Esophagus muscularis mucosa (tissue), 4 donors: ENCODE results near the gene DNAL1. TPM values are rescaled to one million over a fixed set of nuclear protein-coding genes. Genes with fewer than 3 reads are reported as not detected.

Experiments used
- DNase-seq: peaks from one replicate; pipeline ENCODE4 v3.0.0-alpha.2; 2017; ENCODE audit errors: extremely low spot score
- H3K27ac ChIP-seq, 4 donors: fragments of 200-600 bp; sonication (generic); replicated peaks in 1 of 4; 1 replicate in 3 of 4; 2 replicates in 1 of 4; pipeline ENCODE4 v1.5.1; 2016 to 2019; ENCODE audit warnings: mild to moderate bottlenecking in 1 of 4
- H3K27me3 ChIP-seq, 4 donors: fragments of 200-600 bp; sonication (generic); one replicate each; pipeline versions ENCODE4 v1.5.1 to v1.6.0; 2016 to 2019
- H3K36me3 ChIP-seq, 4 donors: fragments of 200-600 bp; sonication (generic); one replicate each; pipeline ENCODE4 v1.5.1; 2016 to 2019
- H3K4me1 ChIP-seq, 4 donors: fragments of 200-600 bp; sonication (generic); one replicate each; pipeline ENCODE4 v1.5.1; 2016 to 2019
- H3K4me3 ChIP-seq, 4 donors: fragments of 200-600 bp; sonication (generic); 1 replicate in 2 of 4; 2 replicates in 2 of 4; pipeline ENCODE4 v1.5.1; 2016 to 2019; ENCODE audit warnings: mild to moderate bottlenecking in 4 of 4, moderate library complexity in 1 of 4
- H3K9me3 ChIP-seq, 4 donors: fragments of 200-600 bp; sonication (generic); 1 replicate in 3 of 4; 2 replicates in 1 of 4; pipeline ENCODE4 v1.5.1; 2016 to 2019
- EP300 ChIP-seq: sonication (generic); formaldehyde crosslinking; IDR thresholded peaks from one replicate; pipeline ENCODE4 v1.6.1; 2017; ENCODE audit warnings: antibody characterized with exemption
- POLR2A ChIP-seq: fragments of 450-650 bp; IDR thresholded peaks from one replicate; pipeline ENCODE4 v1.6.1; 2017; ENCODE audit warnings: antibody characterized with exemption, moderate library complexity, mild to moderate bottlenecking, low read depth
- POLR2AphosphoS5 ChIP-seq, 2 donors: sonication (generic); formaldehyde crosslinking; IDR thresholded peaks; one replicate each; pipeline ENCODE4 v1.6.1; 2017; ENCODE audit warnings: antibody characterized with exemption in 2 of 2
- WGBS: methylation state at CpG from one replicate; pipeline ENCODE4 v1.1.5; 2018; 5-methylcytosine and 5-hydroxymethylcytosine counted together
- intact Hi-C: fragments of 100-400 bp; cut with DNase I; formaldehyde crosslinking; loops from one replicate; pipeline ENCODE4 v1.15.1; 2023
- total RNA-seq, 4 donors: library from RNA; depleted of rRNA; stranded (reverse); fragments of >200 nt; gene quantifications; one replicate each; pipeline versions ENCODE4 v1.1.0 to v1.2.1, GENCODE V29; 2016
- TF ChIP-seq, protein P1 (sequence below), 3 experiments: fragments of 200-600 bp in 2 of 3; fragments of 450-650 bp in 1 of 3; sonication (generic) in 2 of 3; IDR thresholded peaks; one replicate each; pipeline ENCODE4 v1.5.1; 2017 to 2019; ENCODE audit warnings: antibody characterized with exemption in 3 of 3, mild to moderate bottlenecking in 2 of 3, moderate library complexity in 1 of 3

The DNAL1 gene
- total RNA-seq, 4 donors from 2014 or later, result 6.2 to 13.7 (median 10.4) TPM

GRCh38 chr14:73714656-73715081 is 69.9 kb downstream of the DNAL1 start:
- H3K27ac ChIP-seq, result peak overlapping the region; percentile 88 to 98 (median 96)

GRCh38 chr14:73715707-73716106 is 70.9 kb downstream of the DNAL1 start:
- Histone ChIP-seq H3K27me3 (no peaks in the 10 kb centered on the region), H3K27ac (peak overlapping the region; percentile 86 to 98 (median 92)), H3K9me3 (no peaks in the 10 kb centered on the region), H3K36me3 (peaks cover 20 to 51% (median 37%) of the 10 kb centered on the region in 4 donors), H3K4me1 (peaks cover 35 to 78% (median 69%) of the 10 kb centered on the region in 4 donors), H3K4me3 (no peak overlapping the region)
- WGBS, result 93% methylated on average over 4 of the region's 4 CpGs
- intact Hi-C loops, result loop anchor here (10.0 kb wide), 1 partner anchor 211 kb away; no protein-coding TSS in a partner anchor
- TF ChIP-seq POLR2AphosphoS5 (IDR thresholded peaks at IDR 0.05) (no peak), POLR2A (no peak), EP300 (no peak)
- TF ChIP-seq, protein P1, sequence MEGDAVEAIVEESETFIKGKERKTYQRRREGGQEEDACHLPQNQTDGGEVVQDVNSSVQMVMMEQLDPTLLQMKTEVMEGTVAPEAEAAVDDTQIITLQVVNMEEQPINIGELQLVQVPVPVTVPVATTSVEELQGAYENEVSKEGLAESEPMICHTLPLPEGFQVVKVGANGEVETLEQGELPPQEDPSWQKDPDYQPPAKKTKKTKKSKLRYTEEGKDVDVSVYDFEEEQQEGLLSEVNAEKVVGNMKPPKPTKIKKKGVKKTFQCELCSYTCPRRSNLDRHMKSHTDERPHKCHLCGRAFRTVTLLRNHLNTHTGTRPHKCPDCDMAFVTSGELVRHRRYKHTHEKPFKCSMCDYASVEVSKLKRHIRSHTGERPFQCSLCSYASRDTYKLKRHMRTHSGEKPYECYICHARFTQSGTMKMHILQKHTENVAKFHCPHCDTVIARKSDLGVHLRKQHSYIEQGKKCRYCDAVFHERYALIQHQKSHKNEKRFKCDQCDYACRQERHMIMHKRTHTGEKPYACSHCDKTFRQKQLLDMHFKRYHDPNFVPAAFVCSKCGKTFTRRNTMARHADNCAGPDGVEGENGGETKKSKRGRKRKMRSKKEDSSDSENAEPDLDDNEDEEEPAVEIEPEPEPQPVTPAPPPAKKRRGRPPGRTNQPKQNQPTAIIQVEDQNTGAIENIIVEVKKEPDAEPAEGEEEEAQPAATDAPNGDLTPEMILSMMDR (IDR thresholded peaks at IDR 0.05), result no peak
- DNase-seq, result no peak

More at GRCh38 chr14:73714656-73715081, 69.9 kb downstream of the DNAL1 start:
- 48% methylated on average over 7 of the region's 7 CpGs for WGBS
- DNase-seq, result no peak
- Histone ChIP-seq H3K36me3 (peaks cover 10 to 41% (median 27%) of the 10 kb centered on the region in 4 donors), H3K9me3 (no peaks in the 10 kb centered on the region), H3K27me3 (no peaks in the 10 kb centered on the region), H3K4me3 (peak overlapping the region; percentile 70 to 97 (median 77)), H3K4me1 (peaks cover 35 to 78% (median 73%) of the 10 kb centered on the region in 4 donors)
- TF ChIP-seq POLR2AphosphoS5 (IDR thresholded peaks at IDR 0.05) (no peak), POLR2A (no peak), EP300 (no peak)
- TF ChIP-seq, protein P1 (IDR thresholded peaks at IDR 0.05), result no peak
- intact Hi-C loops, result loop anchor here (10.0 kb wide), 1 partner anchor 210 kb away; no protein-coding TSS in a partner anchor

GRCh38 chr14:73717266-73717665 is 72.5 kb downstream of the DNAL1 start:
- Histone ChIP-seq H3K27ac (peak overlapping the region; percentile 86 to 98 (median 92)), H3K27me3 (no peaks in the 10 kb centered on the region), H3K36me3 (peaks cover 34 to 67% (median 52%) of the 10 kb centered on the region in 4 donors), H3K4me3 (peak overlapping the region in 1 of 4 donors; percentile 44), H3K9me3 (no peaks in the 10 kb centered on the region), H3K4me1 (peaks cover 33 to 67% (median 57%) of the 10 kb centered on the region in 4 donors)
- intact Hi-C loops, result loop anchor here (10.0 kb wide), 1 partner anchor 212 kb away; no protein-coding TSS in a partner anchor
- WGBS, result 56% methylated on average over 3 of the region's 3 CpGs
- no peak for TF ChIP-seq POLR2A
- no peak for TF ChIP-seq EP300
- TF ChIP-seq POLR2AphosphoS5 (IDR thresholded peaks at IDR 0.05), result peak in 1 of 2 donors; percentile 42
- TF ChIP-seq, protein P1 (IDR thresholded peaks at IDR 0.05), result no peak
- DNase-seq, result no peak

DNA sequence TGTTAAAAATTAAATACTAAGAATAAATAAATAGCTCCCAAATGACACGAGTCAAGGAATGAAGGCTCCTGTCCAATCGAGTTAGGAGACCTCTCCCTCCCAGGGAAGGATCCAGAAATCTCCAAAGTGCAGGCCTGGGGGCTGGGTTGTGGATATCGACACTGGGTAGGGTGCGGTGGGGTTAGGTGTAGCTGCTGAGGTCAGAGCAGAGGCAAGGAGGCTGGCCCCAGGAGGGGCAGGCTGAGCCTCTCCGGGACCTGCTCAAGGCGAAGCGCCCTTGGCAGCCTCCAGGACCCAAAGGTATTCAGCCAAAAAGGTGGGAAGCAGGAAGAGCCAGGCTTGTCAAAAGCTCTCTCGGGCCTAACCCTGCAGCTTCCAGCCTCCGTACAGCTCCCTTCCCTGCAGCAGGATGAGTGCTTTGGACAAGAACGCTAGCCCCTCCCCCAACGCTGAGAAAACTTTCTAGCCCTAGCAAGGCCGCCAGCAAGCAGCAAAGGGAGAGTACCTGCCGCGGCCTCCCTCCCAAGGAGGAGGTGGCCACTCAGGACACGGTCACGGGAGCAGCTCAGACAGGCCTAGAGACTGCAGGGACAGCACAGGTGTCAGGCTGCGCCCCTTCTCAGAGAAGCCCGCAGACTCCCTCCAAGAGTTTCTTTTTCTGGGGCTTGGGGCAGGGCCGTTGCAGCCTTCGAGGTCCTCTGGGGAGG is 73.1 kb downstream of the DNAL1 start:
- peak overlapping the region; percentile 4 to 45 (median 44) for H3K4me3 ChIP-seq
- WGBS, result 27% methylated on average over 19 of the region's 20 CpGs
- H3K36me3 ChIP-seq, result peaks cover 38 to 73% (median 58%) of the 10 kb centered on the region in 4 donors
- H3K4me1 ChIP-seq, result peaks cover 36 to 67% (median 58%) of the 10 kb centered on the region in 4 donors
- no peak for TF ChIP-seq EP300
- TF ChIP-seq POLR2A, result no peak
- TF ChIP-seq, protein P1 (IDR thresholded peaks at IDR 0.05), result no peak
- TF ChIP-seq POLR2AphosphoS5 (IDR thresholded peaks at IDR 0.05), result peak; percentile 62 to 75
- no peaks in the 10 kb centered on the region for H3K9me3 ChIP-seq
- intact Hi-C loops, result loop anchor here (10.0 kb wide), 1 partner anchor 213 kb away; no protein-coding TSS in a partner anchor
- H3K27me3 ChIP-seq, result no peaks in the 10 kb centered on the region
- peak overlapping the region; percentile 86 to 98 (median 92) for H3K27ac ChIP-seq
- no peak for DNase-seq
